K562 treated with DMSO at 1 percent for 24 hours (cell line): ENCODE data around the gene TRIP12. TPM values are rescaled to one million over a fixed set of nuclear protein-coding genes. Genes with fewer than 3 reads are reported as not detected.

Experiments used
- total RNA-seq: library from RNA; unstranded; fragments of 300-600 nt; gene quantifications from 2 replicates; pipeline ENCODE4 v1.2.3, GENCODE V29; 2022; ENCODE audit warnings: low read depth; ENCODE audit not compliant: insufficient read depth

TRIP12 gene
- 52.2 and 56.0 TPM in 2 replicates for total RNA-seq

GRCh38 chr2:229921892-229922448 lies at the start of gene TRIP12:
TSS of gene TRIP12 (minus strand) at chr2:229922009. CDS start at chr2:229880079, 41,930 bp downstream.

GRCh38 chr2:229922449-229923386 lies 909 bp upstream of the TRIP12 start, which contains the start of gene FBXO36:
TSS of gene FBXO36 (plus strand) at chr2:229922503. CDS start at chr2:229922514, 11 bp downstream.

GRCh38 chr2:229714080-229714735 lies 207.6 kb downstream of the TRIP12 start, which contains the start of gene DNER:
TSS of gene DNER (minus strand) at chr2:229714555. CDS start at chr2:229714423, 132 bp downstream.

Other genes starting within 250 kb of the TRIP12 start
- not detected in 2 replicates for gene DNER, start 207.5 kb downstream of the TRIP12 start, total RNA-seq
- gene FBXO36, start 494 bp upstream of the TRIP12 start, total RNA-seq, result 0.14 TPM in 1 of 2 replicates, not detected in the other
- not detected in 2 replicates for gene SLC16A14, start 146.9 kb upstream of the TRIP12 start, total RNA-seq